Right atrium auricular region (tissue), 2 donors: Measurements from ENCODE around the gene NDUFS1. TPM values are rescaled to one million over a fixed set of nuclear protein-coding genes. Genes with fewer than 3 reads are reported as not detected.
"Not testable (repeated sequence)": the region's sequence is repeated elsewhere in the genome, so short reads cannot be mapped to it uniquely, and the experiment has no call there.

ENCODE experiments used
- DNase-seq: peaks from one replicate; pipeline ENCODE4 v3.0.0-alpha.2; 2019; ENCODE audit warnings: low spot score
- H3K27ac ChIP-seq, 2 donors: fragments of 200-600 bp; sonication (generic); 1 replicate in 1 of 2; 2 replicates in 1 of 2; pipeline ENCODE4 v1.5.1; 2016 to 2019
- H3K27me3 ChIP-seq, 2 donors: fragments of 200-600 bp; sonication (generic); one replicate each; pipeline versions ENCODE4 v1.5.1 to v1.6.0; 2017 to 2019
- H3K36me3 ChIP-seq: fragments of 200-600 bp; sonication (generic); one replicate; pipeline ENCODE4 v1.5.1; 2016
- H3K4me1 ChIP-seq, 2 donors: fragments of 200-600 bp; sonication (generic); one replicate each; pipeline versions ENCODE4 v1.5.1 to v1.6.0; 2017 to 2019
- H3K4me3 ChIP-seq, 2 donors: fragments of 200-600 bp; sonication (generic); 1 replicate in 1 of 2; 2 replicates in 1 of 2; pipeline ENCODE4 v1.5.1; 2017 to 2019; ENCODE audit warnings: mild to moderate bottlenecking in 1 of 2, moderate library complexity in 1 of 2
- H3K9me3 ChIP-seq, 2 donors: fragments of 200-600 bp; sonication (generic); one replicate each; pipeline ENCODE4 v1.5.1; 2019
- total RNA-seq, 2 donors: library from RNA; depleted of rRNA; stranded (reverse); fragments of >200 nt; gene quantifications; one replicate each; pipeline ENCODE4 v1.1.0, GENCODE V29; 2016
- TF ChIP-seq, protein P1 (sequence below), 2 donors: fragments of 200-600 bp; sonication (generic); IDR thresholded peaks; one replicate each; pipeline ENCODE4 v1.5.1; 2019; ENCODE audit warnings: antibody characterized with exemption in 2 of 2

The NDUFS1 gene
- total RNA-seq: 100 to 1,000 TPM; 183 to 388 TPM

GRCh38 chr2:206159346-206160124, at the start of gene NDUFS1, which contains the start of gene EEF1B2:
Gene NDUFS1, minus strand, starts transcription at chr2:206159444. Its CDS starts 5,766 bp downstream, at chr2:206153678.
Gene EEF1B2, plus strand, starts transcription at chr2:206159895. Its CDS starts 85 bp downstream, at chr2:206159980.
- peak; percentile 97 for DNase-seq
- H3K27ac ChIP-seq: peak within 1 kb of the TSS; percentile 91 to 95
- peaks cover 0 to 43% of the 10 kb centered on the region in 2 donors for H3K4me1 ChIP-seq
- H3K27me3 ChIP-seq: no peaks in the 10 kb centered on the region
- H3K36me3 ChIP-seq: peaks cover 30% of the 10 kb centered on the region
- H3K4me3 ChIP-seq: peak within 1 kb of the TSS; percentile 63 to 79
- no peaks in the 10 kb centered on the region for H3K9me3 ChIP-seq
- TF ChIP-seq, protein P1, sequence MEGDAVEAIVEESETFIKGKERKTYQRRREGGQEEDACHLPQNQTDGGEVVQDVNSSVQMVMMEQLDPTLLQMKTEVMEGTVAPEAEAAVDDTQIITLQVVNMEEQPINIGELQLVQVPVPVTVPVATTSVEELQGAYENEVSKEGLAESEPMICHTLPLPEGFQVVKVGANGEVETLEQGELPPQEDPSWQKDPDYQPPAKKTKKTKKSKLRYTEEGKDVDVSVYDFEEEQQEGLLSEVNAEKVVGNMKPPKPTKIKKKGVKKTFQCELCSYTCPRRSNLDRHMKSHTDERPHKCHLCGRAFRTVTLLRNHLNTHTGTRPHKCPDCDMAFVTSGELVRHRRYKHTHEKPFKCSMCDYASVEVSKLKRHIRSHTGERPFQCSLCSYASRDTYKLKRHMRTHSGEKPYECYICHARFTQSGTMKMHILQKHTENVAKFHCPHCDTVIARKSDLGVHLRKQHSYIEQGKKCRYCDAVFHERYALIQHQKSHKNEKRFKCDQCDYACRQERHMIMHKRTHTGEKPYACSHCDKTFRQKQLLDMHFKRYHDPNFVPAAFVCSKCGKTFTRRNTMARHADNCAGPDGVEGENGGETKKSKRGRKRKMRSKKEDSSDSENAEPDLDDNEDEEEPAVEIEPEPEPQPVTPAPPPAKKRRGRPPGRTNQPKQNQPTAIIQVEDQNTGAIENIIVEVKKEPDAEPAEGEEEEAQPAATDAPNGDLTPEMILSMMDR (IDR thresholded peaks at IDR 0.05): no peak

DNA sequence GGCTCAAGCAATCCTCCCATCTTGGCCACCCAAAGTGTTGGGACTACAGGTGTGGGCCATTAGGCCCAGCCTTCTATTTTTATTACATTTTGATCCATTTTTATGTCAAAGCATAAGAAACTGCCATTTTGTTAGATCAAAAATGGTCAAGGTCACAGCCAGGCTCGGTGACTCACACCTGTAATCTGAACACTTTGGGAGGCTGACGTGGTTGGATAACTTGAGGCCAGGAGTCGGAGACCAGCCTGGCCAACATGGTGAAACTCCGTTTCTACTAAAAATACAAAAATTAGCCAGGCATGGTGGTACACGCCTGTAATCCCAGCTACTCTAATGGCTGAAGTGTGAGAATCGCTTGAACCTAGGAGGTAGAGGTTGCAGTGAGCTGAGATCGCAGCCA, 49.7 kb upstream of the NDUFS1 start:
- Histone ChIP-seq H3K27ac (no peak overlapping the region), H3K4me3 (no peak overlapping the region), H3K27me3 (no peaks in the 10 kb centered on the region), H3K36me3 (no peaks in the 10 kb centered on the region), H3K4me1 (no peaks in the 10 kb centered on the region), H3K9me3 (no peaks in the 10 kb centered on the region)
- no peak for DNase-seq
- TF ChIP-seq, protein P1 (IDR thresholded peaks at IDR 0.05): no peak

DNA sequence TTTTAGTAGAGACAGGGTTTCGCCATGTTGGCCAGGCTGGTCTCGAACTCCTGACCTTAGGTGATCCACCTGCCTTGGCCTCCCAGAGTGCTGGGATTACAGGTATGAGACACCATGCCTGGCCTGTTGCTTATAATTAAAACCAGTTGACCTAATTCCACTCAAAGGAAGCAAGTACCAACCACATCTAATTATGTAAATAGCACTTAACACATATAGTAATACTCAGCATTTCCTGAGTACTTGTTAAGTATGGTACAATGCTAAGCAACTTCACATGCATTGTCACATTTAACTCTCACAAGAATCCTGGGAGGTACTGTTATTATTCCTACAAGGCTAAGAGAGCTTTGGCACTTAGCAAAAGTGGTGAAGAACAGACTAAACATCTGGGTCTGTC, 48.1 kb upstream of the NDUFS1 start:
- not testable (repeated sequence) for H3K4me1 ChIP-seq, H3K9me3 ChIP-seq, DNase-seq, H3K27me3 ChIP-seq, H3K4me3 ChIP-seq, H3K36me3 ChIP-seq, H3K27ac ChIP-seq

GRCh38 chr2:206204710-206205109, 45.5 kb upstream of the NDUFS1 start:
- H3K27me3 ChIP-seq: no peaks in the 10 kb centered on the region
- H3K4me3 ChIP-seq: no peak overlapping the region
- TF ChIP-seq, protein P1 (IDR thresholded peaks at IDR 0.05): no peak

GRCh38 chr2:206203331-206203730, 44.1 kb upstream of the NDUFS1 start:
- DNase-seq: no peak
- no peak overlapping the region for H3K27ac ChIP-seq

More at GRCh38 chr2:206204710-206205109, 45.5 kb upstream of the NDUFS1 start:
- H3K9me3 ChIP-seq: no peaks in the 10 kb centered on the region
- DNase-seq: no peak
- H3K4me1 ChIP-seq: no peaks in the 10 kb centered on the region
- H3K27ac ChIP-seq: no peak overlapping the region
- H3K36me3 ChIP-seq: no peaks in the 10 kb centered on the region

GRCh38 chr2:206202446-206202845, 43.2 kb upstream of the NDUFS1 start:
- H3K4me1 ChIP-seq: no peaks in the 10 kb centered on the region
- no peaks in the 10 kb centered on the region for H3K9me3 ChIP-seq
- no peak overlapping the region for H3K4me3 ChIP-seq
- H3K36me3 ChIP-seq: no peaks in the 10 kb centered on the region
- H3K27me3 ChIP-seq: no peaks in the 10 kb centered on the region
- DNase-seq: no peak
- TF ChIP-seq, protein P1 (IDR thresholded peaks at IDR 0.05): no peak
- H3K27ac ChIP-seq: no peak overlapping the region

More at GRCh38 chr2:206203331-206203730, 44.1 kb upstream of the NDUFS1 start:
- Histone ChIP-seq H3K27me3 (no peaks in the 10 kb centered on the region), H3K4me3 (no peak overlapping the region), H3K9me3 (no peaks in the 10 kb centered on the region), H3K4me1 (no peaks in the 10 kb centered on the region), H3K36me3 (no peaks in the 10 kb centered on the region)
- TF ChIP-seq, protein P1 (IDR thresholded peaks at IDR 0.05): no peak
